IMR-90 (cell line): ENCODE data around the gene C16orf92. TPM values are rescaled to one million over a fixed set of nuclear protein-coding genes. Genes with fewer than 3 reads are reported as not detected.

ENCODE experiments used
- ATAC-seq: fragments of 200-7000 bp; cut with Tn5 transposase; 2 replicates; pipeline ENCODE4 v1.9.1; 2020; ENCODE audit warnings: low read depth, mild to moderate bottlenecking, moderate library complexity
- BruUV-seq: library from RNA; stranded (reverse); fragments of 400-500 nt; replicated peaks from 2 replicates; lab custom pipeline; 2021; lab: Mats Ljungman, UMichigan
- CTCF ChIA-PET: fragments of 300-600 bp; formaldehyde crosslinking; extraction: SDS; loops from one replicate; lab custom pipeline; 2021; ENCODE audit warnings: antibody characterized with exemption; lab: Yijun Ruan, JAX
- POLR2A ChIA-PET: fragments of 300-600 bp; sonication (Branson Sonifier 250); formaldehyde crosslinking; loops from one replicate; lab custom pipeline; 2022; ENCODE audit warnings: antibody characterized with exemption; ENCODE audit not compliant: unreplicated experiment; lab: Charles Lee
- DNase-seq: peaks from one replicate; pipeline ENCODE4 v3.0.0; 2013
- H2AFZ ChIP-seq: replicated peaks from 2 replicates; pipeline ENCODE3; 2013; ENCODE audit warnings: low read length, mild to moderate bottlenecking; ENCODE audit not compliant: poor library complexity
- H2AK5ac ChIP-seq: 2 replicates; pipeline ENCODE4 v1.6.1; 2013; ENCODE audit warnings: low read depth, low read length, inconsistent platforms
- H2AK9ac ChIP-seq: replicated peaks from 2 replicates; pipeline ENCODE3; 2013; ENCODE audit warnings: mild to moderate bottlenecking, low read depth, low read length, moderate library complexity; ENCODE audit not compliant: poor library complexity
- H2BK120ac ChIP-seq: 2 replicates; pipeline ENCODE4 v1.6.1; 2013; ENCODE audit warnings: low read depth, low read length, inconsistent platforms
- H2BK15ac ChIP-seq: 3 replicates; pipeline ENCODE4 v1.6.1; 2013; ENCODE audit warnings: low read depth, low read length, inconsistent platforms
- H2BK20ac ChIP-seq: 2 replicates; pipeline ENCODE4 v1.6.1; 2013; ENCODE audit warnings: low read depth, mild to moderate bottlenecking, inconsistent platforms, low read length, moderate library complexity
- H2BK5ac ChIP-seq: 2 replicates; pipeline ENCODE4 v1.6.1; 2013; ENCODE audit warnings: mild to moderate bottlenecking, low read depth, low read length, inconsistent platforms; ENCODE audit not compliant: poor library complexity, severe bottlenecking
- H3K14ac ChIP-seq: replicated peaks from 2 replicates; pipeline ENCODE4 v1.6.1; 2013; ENCODE audit warnings: low read depth, low read length, inconsistent platforms
- H3K18ac ChIP-seq: 2 replicates; pipeline ENCODE4 v1.6.1; 2013; ENCODE audit warnings: low read depth, low read length, control low read depth
- H3K23ac ChIP-seq: 2 replicates; pipeline ENCODE4 v1.6.1; 2013; ENCODE audit warnings: low read depth, low read length, inconsistent platforms
- H3K27ac ChIP-seq: 2 replicates; pipeline ENCODE4 v1.5.1; 2013; ENCODE audit warnings: mild to moderate bottlenecking, control low read depth, low read length; ENCODE audit not compliant: insufficient read depth
- H3K27me3 ChIP-seq: 2 replicates; pipeline ENCODE4 v1.6.1; 2013; ENCODE audit warnings: low read length; ENCODE audit not compliant: control insufficient read depth, insufficient read depth
- H3K36me3 ChIP-seq: 2 replicates; pipeline ENCODE4 v1.6.1; 2013; ENCODE audit warnings: low read length, mixed read lengths; ENCODE audit not compliant: control insufficient read depth, insufficient read depth
- H3K4ac ChIP-seq: 2 replicates; pipeline ENCODE4 v1.6.1; 2013; ENCODE audit warnings: low read depth, low read length, inconsistent platforms
- H3K4me1 ChIP-seq: 2 replicates; pipeline ENCODE4 v1.6.1; 2013; ENCODE audit warnings: low read length, mixed read lengths; ENCODE audit not compliant: control insufficient read depth, insufficient read depth
- H3K4me2 ChIP-seq: 2 replicates; pipeline ENCODE4 v1.6.1; 2013; ENCODE audit warnings: low read depth, mild to moderate bottlenecking, control low read depth, low read length, moderate library complexity
- H3K4me3 ChIP-seq: 2 replicates; pipeline ENCODE4 v1.5.1; 2013; ENCODE audit warnings: low read depth, mild to moderate bottlenecking, control low read depth, low read length, moderate library complexity; ENCODE audit not compliant: insufficient read depth
- H3K56ac ChIP-seq: 2 replicates; pipeline ENCODE4 v1.6.1; 2013; ENCODE audit warnings: low read length, inconsistent platforms; ENCODE audit not compliant: insufficient read depth; ENCODE audit errors: extremely low read depth
- H3K79me1 ChIP-seq, 2 experiments: 2 replicates each; pipeline ENCODE4 v1.6.1; 2013; ENCODE audit warnings: low read length in 2 of 2, inconsistent platforms in 1 of 2, low read depth in 1 of 2
- H3K9ac ChIP-seq: 2 replicates; pipeline ENCODE4 v1.6.1; 2013; ENCODE audit warnings: low read depth, low read length, control low read depth
- H3K9me1 ChIP-seq: 2 replicates; pipeline ENCODE4 v1.6.1; 2013; ENCODE audit warnings: low read length, inconsistent platforms; ENCODE audit not compliant: insufficient read depth
- H3K9me3 ChIP-seq: 2 replicates; pipeline ENCODE4 v1.6.1; 2013; ENCODE audit warnings: low read length; ENCODE audit not compliant: control insufficient read depth, insufficient read depth
- H4K20me1 ChIP-seq: 2 replicates; pipeline ENCODE4 v1.6.1; 2013; ENCODE audit warnings: low read length, inconsistent platforms; ENCODE audit not compliant: insufficient read depth
- H4K5ac ChIP-seq: 2 replicates; pipeline ENCODE4 v1.6.1; 2013; ENCODE audit warnings: mild to moderate bottlenecking, low read depth, low read length, control low read depth
- H4K8ac ChIP-seq, 2 experiments: 2 replicates each; pipeline ENCODE4 v1.6.1; 2013; ENCODE audit warnings: low read depth in 2 of 2, low read length in 2 of 2, control low read depth in 1 of 2, inconsistent platforms in 1 of 2
- H4K91ac ChIP-seq: 2 replicates; pipeline ENCODE4 v1.6.1; 2013; ENCODE audit warnings: low read depth, low read length, inconsistent platforms; ENCODE audit not compliant: insufficient read depth
- RCOR1 ChIP-seq: IDR thresholded peaks from 2 replicates; pipeline ENCODE4 v1.6.1; 2012; ENCODE audit warnings: mild to moderate bottlenecking, low read length, improper control_type of control experiment; ENCODE audit not compliant: insufficient replicate concordance
- WGBS, 2 experiments: methylation state at CpG; one replicate each; pipeline versions ENCODE4 v1.1.5 to v1.1.7; 2013; ENCODE audit warnings: missing lambda C conversion rate in 2 of 2; ENCODE audit not compliant: insufficient read length in 1 of 2; ENCODE audit errors: extremely low coverage in 2 of 2; 5-methylcytosine and 5-hydroxymethylcytosine counted together
- dilution Hi-C: fragments of 300-500 bp; cut with HindIII; formaldehyde crosslinking; loops from one replicate; pipeline ENCODE4 v1.14.3; 2018; ENCODE audit warnings: low sequenced_read_pairs; ENCODE audit not compliant: unreplicated experiment
- in situ Hi-C: fragments of 300-500 bp; cut with MboI; formaldehyde crosslinking; loops from 3 replicates; pipeline ENCODE4 v1.14.3; 2019; ENCODE audit warnings: low sequenced_read_pairs, inconsistent platforms, mixed read lengths
- intact Hi-C: fragments of 100-400 bp; cut with micrococcal nuclease; formaldehyde crosslinking; loops from 2 replicates; pipeline ENCODE4 v1.10.0; 2022
- polyA plus RNA-seq, 3 experiments: library from polyadenylated mRNA; depleted of rRNA; stranded (reverse); fragments of >200 nt; gene quantifications; 2 replicates each; pipeline ENCODE4 v1.2.3, GENCODE V29; 2012; ENCODE audit warnings: low replicate concordance in 1 of 3
- total RNA-seq: library from RNA; depleted of rRNA; stranded (reverse); fragments of >200 nt; gene quantifications from 2 replicates; pipeline ENCODE4 v1.2.3, GENCODE V29; 2012

The C16orf92 gene
- total and polyA plus RNA-seq, 2 of the 4 experiments (the other 2 are of a cell fraction), result not detected

GRCh38 chr16:30026449-30026848 lies 3.5 kb downstream of the C16orf92 start:
- intact Hi-C loops (no loop called here), dilution Hi-C loops (no loop called here), in situ Hi-C loops (loop anchor here (10.0 kb wide), 1 partner anchor 332 kb away; no protein-coding TSS in a partner anchor)
- H2BK5ac ChIP-seq, result no peak overlapping the region
- H3K36me3 ChIP-seq, result no peaks in the 10 kb centered on the region
- no peak overlapping the region for H3K18ac ChIP-seq
- H2BK15ac ChIP-seq, result no peak overlapping the region
- TF ChIP-seq RCOR1, result no peak
- H4K91ac ChIP-seq, result no peak overlapping the region
- H3K4me3 ChIP-seq, result no peak overlapping the region
- H3K56ac ChIP-seq, result no peak overlapping the region
- H2AFZ ChIP-seq, result no peak overlapping the region
- no peak overlapping the region for H2BK120ac ChIP-seq
- BruUV-seq, result no TSS peak
- no peak overlapping the region for H2BK20ac ChIP-seq
- no peak overlapping the region for H2AK5ac ChIP-seq
- H3K14ac ChIP-seq, result no peak overlapping the region
- H3K9me1 ChIP-seq, result no peaks in the 10 kb centered on the region
- no peak for ATAC-seq
- no peak overlapping the region for H3K27ac ChIP-seq
- H4K5ac ChIP-seq, result no peak overlapping the region
- no peak overlapping the region for H2AK9ac ChIP-seq
- H3K79me1 ChIP-seq, result no peaks in the 10 kb centered on the region
- H3K9me3 ChIP-seq, result no peaks in the 10 kb centered on the region
- no peak overlapping the region for H3K23ac ChIP-seq
- H3K27me3 ChIP-seq, result peaks cover 65% of the 10 kb centered on the region
- no peak overlapping the region for H4K8ac ChIP-seq
- no peak overlapping the region for H3K4me2 ChIP-seq
- H3K9ac ChIP-seq, result no peak overlapping the region
- WGBS, 2 experiments, result 79% methylated on average over 6 of the region's 18 CpGs; no CpG with 5 or more reads in 1 of the 2 experiments
- H3K4me1 ChIP-seq, result no peaks in the 10 kb centered on the region
- H4K20me1 ChIP-seq, result peaks cover 9% of the 10 kb centered on the region; the same call in 1 of the 2 replicates
- DNase-seq, result no peak
- ChIA-PET POLR2A (no interaction called here), CTCF (no interaction called here)
- no peak overlapping the region for H3K4ac ChIP-seq
